Measurements from ENCODE around the gene EFCAB13.

The EFCAB13 gene

DNA sequence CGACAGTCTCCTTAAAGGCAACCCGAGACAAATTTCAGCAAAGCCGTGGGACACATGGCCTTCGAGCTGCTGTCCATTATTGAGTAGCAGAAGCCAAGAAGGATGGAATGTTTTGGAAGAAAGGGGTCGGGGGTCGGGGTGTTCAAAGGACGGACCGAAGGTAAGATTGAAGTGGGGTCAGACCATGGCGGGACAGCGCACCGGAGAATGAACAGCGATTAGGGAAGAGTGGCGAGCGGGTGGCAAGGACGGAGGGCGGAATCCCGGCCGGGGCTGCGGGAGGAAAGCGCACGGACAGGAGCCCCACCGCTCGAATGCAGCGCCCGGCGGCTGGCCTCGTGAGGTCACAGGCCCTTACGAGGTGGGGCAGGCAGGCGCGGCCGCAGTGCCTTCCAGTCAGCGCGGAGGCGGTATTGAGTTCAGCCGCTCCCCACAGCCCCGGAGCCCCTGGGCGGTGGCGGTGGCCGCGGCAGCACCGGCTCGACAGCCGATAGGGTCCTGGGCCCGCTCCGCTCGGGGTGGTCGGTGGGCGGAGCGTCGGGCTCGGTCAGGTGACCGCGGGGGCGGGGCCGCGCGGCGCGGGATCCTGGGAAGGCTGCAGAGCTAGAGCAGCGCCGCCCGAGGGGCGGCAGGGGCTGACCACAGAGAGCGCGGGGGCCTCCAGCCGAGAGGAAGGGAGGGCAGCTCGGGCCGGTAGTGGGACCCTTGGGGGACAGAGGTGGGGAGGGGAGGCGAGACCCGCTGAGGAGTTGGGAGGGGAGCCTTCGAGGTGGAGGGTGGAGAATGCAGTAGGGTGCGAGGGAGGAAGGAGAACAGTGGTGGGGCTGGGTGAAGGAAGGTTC lies at the start of gene EFCAB13:
TSS of gene EFCAB13 (plus strand) at position 574 of the 842 bp plus-strand sequence. CDS start 4,399 bp downstream, outside the sequence.
- no peaks in the 10 kb centered on the region for H3K79me2 ChIP-seq
- peak within 1 kb of the TSS; percentile 86 for H2AFZ ChIP-seq
- no peaks in the 10 kb centered on the region for H3K4me1 ChIP-seq
- no peak within 1 kb of the TSS for H3K9ac ChIP-seq
- peak within 1 kb of the TSS; percentile 93 for H3K4me2 ChIP-seq (ENCODE audit: low read length)
- H3K27ac ChIP-seq = peak within 1 kb of the TSS; percentile 87
- no peaks in the 10 kb centered on the region for H3K9me3 ChIP-seq (ENCODE audit: control insufficient read depth, low read length)
- peak within 1 kb of the TSS; percentile 80 for H3K4me3 ChIP-seq (ENCODE audit: low read depth, low read length)
- H3K36me3 ChIP-seq (ENCODE audit: control insufficient read depth, insufficient read depth, low read length) = no peaks in the 10 kb centered on the region
- no peaks in the 10 kb centered on the region for H3K27me3 ChIP-seq (ENCODE audit: control insufficient read depth, insufficient read depth, low read length)
- TF ChIP-seq, protein P1, sequence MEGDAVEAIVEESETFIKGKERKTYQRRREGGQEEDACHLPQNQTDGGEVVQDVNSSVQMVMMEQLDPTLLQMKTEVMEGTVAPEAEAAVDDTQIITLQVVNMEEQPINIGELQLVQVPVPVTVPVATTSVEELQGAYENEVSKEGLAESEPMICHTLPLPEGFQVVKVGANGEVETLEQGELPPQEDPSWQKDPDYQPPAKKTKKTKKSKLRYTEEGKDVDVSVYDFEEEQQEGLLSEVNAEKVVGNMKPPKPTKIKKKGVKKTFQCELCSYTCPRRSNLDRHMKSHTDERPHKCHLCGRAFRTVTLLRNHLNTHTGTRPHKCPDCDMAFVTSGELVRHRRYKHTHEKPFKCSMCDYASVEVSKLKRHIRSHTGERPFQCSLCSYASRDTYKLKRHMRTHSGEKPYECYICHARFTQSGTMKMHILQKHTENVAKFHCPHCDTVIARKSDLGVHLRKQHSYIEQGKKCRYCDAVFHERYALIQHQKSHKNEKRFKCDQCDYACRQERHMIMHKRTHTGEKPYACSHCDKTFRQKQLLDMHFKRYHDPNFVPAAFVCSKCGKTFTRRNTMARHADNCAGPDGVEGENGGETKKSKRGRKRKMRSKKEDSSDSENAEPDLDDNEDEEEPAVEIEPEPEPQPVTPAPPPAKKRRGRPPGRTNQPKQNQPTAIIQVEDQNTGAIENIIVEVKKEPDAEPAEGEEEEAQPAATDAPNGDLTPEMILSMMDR (IDR thresholded peaks at IDR 0.05) = peak; percentile 37

GRCh38 chr17:47274319-47275069 lies 49.3 kb upstream of the EFCAB13 start:
- no peak overlapping the region for H3K9ac ChIP-seq
- no peaks in the 10 kb centered on the region for H3K36me3 ChIP-seq (ENCODE audit: control insufficient read depth, insufficient read depth, low read length)
- peak overlapping the region; percentile 41 for H3K4me2 ChIP-seq (ENCODE audit: low read length)
- H3K9me3 ChIP-seq (ENCODE audit: control insufficient read depth, low read length) = no peaks in the 10 kb centered on the region
- H2AFZ ChIP-seq = peak overlapping the region; percentile 78
- TF ChIP-seq, protein P1 (IDR thresholded peaks at IDR 0.05) = no peak
- H3K27me3 ChIP-seq (ENCODE audit: control insufficient read depth, insufficient read depth, low read length) = no peaks in the 10 kb centered on the region
- peak overlapping the region; percentile 94 for H3K27ac ChIP-seq
- H3K4me1 ChIP-seq = peaks cover 65% of the 10 kb centered on the region
- no peak overlapping the region for H3K4me3 ChIP-seq (ENCODE audit: low read depth, low read length)
- H3K79me2 ChIP-seq = no peaks in the 10 kb centered on the region

DNA sequence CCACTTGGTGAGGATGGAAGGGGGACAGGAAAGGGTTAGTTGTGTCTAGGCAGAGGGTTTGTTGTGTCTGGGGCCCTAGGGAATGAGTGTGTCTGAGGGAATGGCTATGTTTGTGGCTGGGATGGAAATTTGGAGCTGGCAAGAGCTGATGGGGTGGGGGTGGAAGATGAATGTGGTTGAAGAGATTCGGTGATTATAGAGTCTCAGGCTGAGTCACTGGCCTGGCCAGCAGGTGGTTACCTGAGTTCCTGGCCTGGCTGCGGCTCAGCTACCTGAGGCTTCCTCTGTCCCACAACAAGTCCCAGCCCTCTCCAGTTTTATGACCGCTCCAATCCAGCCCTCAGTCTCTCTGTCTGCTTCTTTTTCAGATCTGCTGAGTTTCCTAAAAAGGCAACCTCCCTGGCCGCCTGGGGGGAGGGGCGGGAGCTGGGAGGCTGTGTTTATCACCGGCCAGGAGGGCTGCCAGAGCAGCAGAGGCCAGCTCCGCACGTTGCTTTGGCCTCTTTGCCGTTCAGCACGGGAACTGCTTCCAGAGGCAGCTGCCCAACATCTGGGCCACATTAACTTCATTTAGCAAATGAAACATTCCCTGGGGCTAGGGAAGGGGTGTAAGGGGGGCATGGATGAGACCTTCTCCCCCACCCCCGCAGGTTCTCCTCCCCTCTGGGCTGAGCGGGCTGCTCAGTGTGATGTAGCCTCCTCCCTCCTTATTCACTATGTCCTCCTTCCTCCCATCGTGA lies 48.3 kb upstream of the EFCAB13 start:
- Histone ChIP-seq H3K27me3 (ENCODE audit: control insufficient read depth, insufficient read depth, low read length) (no peaks in the 10 kb centered on the region), H3K4me3 (ENCODE audit: low read depth, low read length) (peak overlapping the region; percentile 8), H2AFZ (peak overlapping the region; percentile 78), H3K36me3 (ENCODE audit: control insufficient read depth, insufficient read depth, low read length) (no peaks in the 10 kb centered on the region), H3K79me2 (no peaks in the 10 kb centered on the region), H3K9ac (no peak overlapping the region), H3K27ac (peak overlapping the region; percentile 94), H3K9me3 (ENCODE audit: control insufficient read depth, low read length) (no peaks in the 10 kb centered on the region), H3K4me1 (peaks cover 74% of the 10 kb centered on the region), H3K4me2 (ENCODE audit: low read length) (peak overlapping the region; percentile 41)
- TF ChIP-seq, protein P1 (IDR thresholded peaks at IDR 0.05) = no peak

DNA sequence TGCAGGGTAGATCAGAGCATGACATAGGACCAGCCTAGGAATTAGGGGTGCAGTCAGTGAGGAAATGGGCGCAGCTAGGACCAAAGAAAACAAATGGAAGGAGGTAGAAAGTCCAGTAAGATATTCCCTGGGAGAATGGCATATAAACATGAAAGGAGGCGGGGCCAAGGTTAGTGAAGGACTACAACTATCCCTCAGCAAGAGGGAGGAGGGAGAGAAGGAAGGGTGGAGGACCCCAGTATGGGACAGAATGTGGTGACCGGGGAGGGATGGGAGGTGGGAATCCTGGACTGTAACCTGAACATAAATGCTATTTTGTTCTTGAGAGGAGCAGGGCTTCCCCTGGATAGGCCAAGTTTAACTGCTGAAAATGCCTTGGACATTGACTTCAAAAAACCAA lies 47.3 kb upstream of the EFCAB13 start:
- Histone ChIP-seq H3K27ac (peak overlapping the region; percentile 94), H3K79me2 (no peaks in the 10 kb centered on the region), H3K4me3 (ENCODE audit: low read depth, low read length) (peak overlapping the region; percentile 18), H3K9me3 (ENCODE audit: control insufficient read depth, low read length) (no peaks in the 10 kb centered on the region), H3K27me3 (ENCODE audit: control insufficient read depth, insufficient read depth, low read length) (no peaks in the 10 kb centered on the region), H2AFZ (peak overlapping the region; percentile 78), H3K36me3 (ENCODE audit: control insufficient read depth, insufficient read depth, low read length) (no peaks in the 10 kb centered on the region), H3K4me1 (peaks cover 75% of the 10 kb centered on the region), H3K4me2 (ENCODE audit: low read length) (peak overlapping the region; percentile 54), H3K9ac (no peak overlapping the region)
- TF ChIP-seq, protein P1 (IDR thresholded peaks at IDR 0.05) = no peak
